HG03432 (cell line): ENCODE measurements around the gene DDX39B.
A peak's percentile ranks its signal among the peaks of the same experiment; 100 is the strongest.
"Not testable (repeated sequence)": the region's sequence is repeated elsewhere in the genome, so short reads cannot be mapped to it uniquely, and the experiment has no call there.

Source experiments
- ATAC-seq: cut with Tn5 transposase; IDR thresholded peaks from one replicate; pipeline ENCODE4 v1.9.1; 2021; ENCODE audit warnings: mild to moderate bottlenecking, moderate library complexity; ENCODE audit not compliant: unreplicated experiment

DDX39B gene

GRCh38 chr6:31575952-31576685, 34.3 kb upstream of the DDX39B start:
- no peak for ATAC-seq

GRCh38 chr6:31575335-31575901, 33.6 kb upstream of the DDX39B start, which contains the start of gene TNF:
Gene TNF, plus strand, starts transcription at chr6:31575565. Its CDS starts 177 bp downstream, at chr6:31575742.
- ATAC-seq: no peak

- no peak for ATAC-seq
These were observed 32.6 kb upstream of the DDX39B start for GRCh38 chr6:31574106-31575061.

GRCh38 chr6:31573239-31574105, 31.7 kb upstream of the DDX39B start:
- ATAC-seq: no peak

GRCh38 chr6:31572041-31572911, 30.5 kb upstream of the DDX39B start, which contains the start of gene LTA:
Gene LTA, plus strand, starts transcription at chr6:31572289. Its CDS starts 454 bp downstream, at chr6:31572743.
- peak; percentile 33 for ATAC-seq

GRCh38 chr6:31569861-31570536, 28.2 kb upstream of the DDX39B start:
- no peak for ATAC-seq

- ATAC-seq: peak; percentile 66
These were observed 26.7 kb upstream of the DDX39B start for GRCh38 chr6:31568537-31568961.

- ATAC-seq: no peak
These were observed 25.9 kb upstream of the DDX39B start for GRCh38 chr6:31567531-31568370.

GRCh38 chr6:31560697-31561058, 18.9 kb upstream of the DDX39B start:
- no peak for ATAC-seq

- ATAC-seq: peak; percentile 68
These were observed 18.3 kb upstream of the DDX39B start for GRCh38 chr6:31559958-31560696.

- ATAC-seq: no peak
These were observed 17.8 kb upstream of the DDX39B start for GRCh38 chr6:31559606-31559957.

- no peak for ATAC-seq
These were observed 17.1 kb upstream of the DDX39B start for GRCh38 chr6:31558631-31559500.

- ATAC-seq: no peak
These were observed 16.5 kb upstream of the DDX39B start for GRCh38 chr6:31558318-31558625.

- no peak for ATAC-seq
These were observed 15.9 kb upstream of the DDX39B start for GRCh38 chr6:31557443-31558317.

- no peak for ATAC-seq
These were observed 14.5 kb upstream of the DDX39B start for GRCh38 chr6:31556307-31556706.

- ATAC-seq: not testable (repeated sequence)
These were observed 9.6 kb upstream of the DDX39B start for GRCh38 chr6:31551371-31551770.
